Panc1 (cell line): ENCODE measurements around the gene OST4. TPM values are rescaled to one million over a fixed set of nuclear protein-coding genes. Genes with fewer than 3 reads are reported as not detected.
A peak's percentile ranks its signal among the peaks of the same experiment; 100 is the strongest.

Source experiments
- ATAC-seq: fragments of 200-7000 bp; cut with Tn5 transposase; 2 replicates; pipeline ENCODE4 v1.9.1; 2020; ENCODE audit warnings: mild to moderate bottlenecking, moderate library complexity
- BruUV-seq: library from RNA; stranded (reverse); fragments of 400-500 nt; replicated peaks from 2 replicates; lab custom pipeline; 2021; lab: Mats Ljungman, UMichigan
- CTCF ChIA-PET: fragments of 300-600 bp; sonication (Branson Sonifier 250); formaldehyde crosslinking; loops from one replicate; lab custom pipeline; 2022; ENCODE audit warnings: antibody characterized with exemption; lab: Charles Lee
- POLR2A ChIA-PET: fragments of 300-600 bp; sonication (Branson Sonifier 250); formaldehyde crosslinking; loops from one replicate; lab custom pipeline; 2022; ENCODE audit warnings: antibody characterized with exemption; lab: Charles Lee
- DNase-seq: peaks from one replicate; pipeline ENCODE4 v3.0.0-alpha.2; 2010; ENCODE audit warnings: low read depth, low spot score
- H3K27ac ChIP-seq: 2 replicates; pipeline ENCODE4 v1.5.1; 2011; ENCODE audit warnings: mild to moderate bottlenecking, low read length, inconsistent platforms
- H3K27me3 ChIP-seq: fragments of 200-500 bp; sonication (Bioruptor generic); 2 replicates; pipeline ENCODE4 v1.6.0; 2014; ENCODE audit warnings: low read length, inconsistent platforms; ENCODE audit not compliant: control insufficient read depth, insufficient read depth
- H3K36me3 ChIP-seq: fragments of 200-500 bp; sonication (Bioruptor generic); 2 replicates; pipeline ENCODE4 v1.5.1; 2014; ENCODE audit warnings: inconsistent platforms, mild to moderate bottlenecking, low read length, moderate library complexity; ENCODE audit not compliant: control insufficient read depth, insufficient read depth
- H3K4me1 ChIP-seq: 2 replicates; pipeline ENCODE4 v1.5.1; 2011; ENCODE audit warnings: inconsistent platforms, mild to moderate bottlenecking, low read length, moderate library complexity; ENCODE audit not compliant: control insufficient read depth, insufficient read depth
- H3K4me3 ChIP-seq, 2 experiments: 2 replicates each; pipeline ENCODE4 v1.5.1; 2011 to 2012; ENCODE audit warnings: low read depth in 2 of 2, low read length in 2 of 2, mild to moderate bottlenecking in 2 of 2, inconsistent platforms in 1 of 2, moderate library complexity in 1 of 2
- H3K9me3 ChIP-seq: fragments of 200-500 bp; sonication (Bioruptor generic); 2 replicates; pipeline ENCODE4 v1.5.1; 2014; ENCODE audit warnings: low read depth, mild to moderate bottlenecking, inconsistent platforms, low read length, moderate library complexity; ENCODE audit not compliant: control insufficient read depth, insufficient read depth
- CTCF ChIP-seq: fragments of 450-650 bp; IDR thresholded peaks from 2 replicates; pipeline ENCODE4 v1.5.1; 2017; ENCODE audit warnings: mild to moderate bottlenecking
- POLR2AphosphoS5 ChIP-seq: IDR thresholded peaks from 2 replicates; pipeline ENCODE4 v1.6.1; 2012; ENCODE audit warnings: mild to moderate bottlenecking, low read depth, low read length, moderate library complexity
- SIN3A ChIP-seq: IDR thresholded peaks from 2 replicates; pipeline ENCODE4 v1.6.1; 2012; ENCODE audit warnings: low read depth, mild to moderate bottlenecking, low read length, moderate library complexity, borderline replicate concordance; ENCODE audit not compliant: insufficient read depth
- TCF7L2 ChIP-seq: IDR thresholded peaks from 2 replicates; pipeline ENCODE4 v1.6.1; 2011; ENCODE audit warnings: mild to moderate bottlenecking, low read depth, low read length, inconsistent platforms
- in situ Hi-C: cut with HindIII; loops from 2 replicates; pipeline ENCODE4 v1.10.0; 2016; ENCODE audit warnings: low sequenced_read_pairs, low pct_unique_long_range_greater_than_20kb
- intact Hi-C: fragments of 100-400 bp; cut with micrococcal nuclease; formaldehyde crosslinking; loops from one replicate; pipeline ENCODE4 v1.10.0; 2022; ENCODE audit not compliant: unreplicated experiment
- total RNA-seq: library from RNA; stranded (reverse); gene quantifications from one replicate; pipeline ENCODE4 v1.2.1, GENCODE V29; 2021; ENCODE audit not compliant: unreplicated experiment
- TF ChIP-seq, protein P1 (sequence below), 2 experiments: IDR thresholded peaks; 2 replicates each; pipeline ENCODE4 v1.6.1; 2011 to 2012; ENCODE audit warnings: low read depth in 2 of 2, control low read depth in 1 of 2, low read length in 1 of 2, mild to moderate bottlenecking in 1 of 2, moderate library complexity in 1 of 2; ENCODE audit not compliant: insufficient read depth in 1 of 2

The OST4 gene
- total RNA-seq, 1 experiment from 2014 or later: 219 TPM

DNA sequence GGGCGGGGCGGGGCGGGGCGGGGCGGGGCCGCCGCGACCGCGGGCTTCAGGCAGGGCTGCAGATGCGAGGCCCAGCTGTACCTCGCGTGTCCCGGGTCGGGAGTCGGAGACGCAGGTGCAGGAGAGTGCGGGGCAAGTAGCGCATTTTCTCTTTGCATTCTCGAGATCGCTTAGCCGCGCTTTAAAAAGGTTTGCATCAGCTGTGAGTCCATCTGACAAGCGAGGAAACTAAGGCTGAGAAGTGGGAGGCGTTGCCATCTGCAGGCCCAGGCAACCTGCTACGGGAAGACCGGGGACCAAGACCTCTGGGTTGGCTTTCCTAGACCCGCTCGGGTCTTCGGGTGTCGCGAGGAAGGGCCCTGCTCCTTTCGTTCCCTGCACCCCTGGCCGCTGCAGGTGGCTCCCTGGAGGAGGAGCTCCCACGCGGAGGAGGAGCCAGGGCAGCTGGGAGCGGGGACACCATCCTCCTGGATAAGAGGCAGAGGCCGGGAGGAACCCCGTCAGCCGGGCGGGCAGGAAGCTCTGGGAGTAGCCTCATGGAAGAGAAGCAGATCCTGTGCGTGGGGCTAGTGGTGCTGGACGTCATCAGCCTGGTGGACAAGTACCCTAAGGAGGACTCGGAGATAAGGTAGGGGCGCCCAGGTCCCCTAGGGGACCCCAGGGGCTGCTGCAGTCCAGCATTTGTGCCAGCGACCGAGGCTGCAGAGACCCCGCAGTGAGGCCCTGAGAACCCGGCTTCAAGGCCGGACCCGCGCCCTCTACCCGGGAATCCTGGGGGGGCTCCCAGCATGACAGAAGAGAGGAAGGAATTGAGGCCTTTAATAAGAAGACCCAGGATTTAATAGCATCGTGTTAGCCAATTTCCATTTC is 15.5 kb upstream of the OST4 start, which contains the start of gene KHK:
TSS of gene KHK (plus strand) at position 49 of the 870 bp plus-strand sequence. CDS start at position 537, 488 bp downstream.
- in situ Hi-C loops: no loop called here
- intact Hi-C loops: loop anchor here (10.0 kb wide), 1 partner anchor 122 kb away; no protein-coding TSS in a partner anchor
- peak within 1 kb of the TSS; percentile 70 for H3K27ac ChIP-seq
- DNase-seq (no peak), ATAC-seq (peak; percentile 45)
- ChIA-PET POLR2A (interaction anchor here (0.7 kb wide), 2 partner anchors 72 to 76 kb away, joined by 11 to 16 read pairs; no protein-coding TSS in a partner anchor), CTCF (interaction anchor here (0.6 to 1.1 kb wide), 4 partner anchors 104 to 213 kb away, joined by 3 to 5 read pairs (median 3); no protein-coding TSS in a partner anchor)
- BruUV-seq: no TSS peak
- no peaks in the 10 kb centered on the region for H3K9me3 ChIP-seq
- peaks cover 4% of the 10 kb centered on the region; the same call in 1 of the 2 replicates for H3K4me1 ChIP-seq
- TF ChIP-seq, protein P1, sequence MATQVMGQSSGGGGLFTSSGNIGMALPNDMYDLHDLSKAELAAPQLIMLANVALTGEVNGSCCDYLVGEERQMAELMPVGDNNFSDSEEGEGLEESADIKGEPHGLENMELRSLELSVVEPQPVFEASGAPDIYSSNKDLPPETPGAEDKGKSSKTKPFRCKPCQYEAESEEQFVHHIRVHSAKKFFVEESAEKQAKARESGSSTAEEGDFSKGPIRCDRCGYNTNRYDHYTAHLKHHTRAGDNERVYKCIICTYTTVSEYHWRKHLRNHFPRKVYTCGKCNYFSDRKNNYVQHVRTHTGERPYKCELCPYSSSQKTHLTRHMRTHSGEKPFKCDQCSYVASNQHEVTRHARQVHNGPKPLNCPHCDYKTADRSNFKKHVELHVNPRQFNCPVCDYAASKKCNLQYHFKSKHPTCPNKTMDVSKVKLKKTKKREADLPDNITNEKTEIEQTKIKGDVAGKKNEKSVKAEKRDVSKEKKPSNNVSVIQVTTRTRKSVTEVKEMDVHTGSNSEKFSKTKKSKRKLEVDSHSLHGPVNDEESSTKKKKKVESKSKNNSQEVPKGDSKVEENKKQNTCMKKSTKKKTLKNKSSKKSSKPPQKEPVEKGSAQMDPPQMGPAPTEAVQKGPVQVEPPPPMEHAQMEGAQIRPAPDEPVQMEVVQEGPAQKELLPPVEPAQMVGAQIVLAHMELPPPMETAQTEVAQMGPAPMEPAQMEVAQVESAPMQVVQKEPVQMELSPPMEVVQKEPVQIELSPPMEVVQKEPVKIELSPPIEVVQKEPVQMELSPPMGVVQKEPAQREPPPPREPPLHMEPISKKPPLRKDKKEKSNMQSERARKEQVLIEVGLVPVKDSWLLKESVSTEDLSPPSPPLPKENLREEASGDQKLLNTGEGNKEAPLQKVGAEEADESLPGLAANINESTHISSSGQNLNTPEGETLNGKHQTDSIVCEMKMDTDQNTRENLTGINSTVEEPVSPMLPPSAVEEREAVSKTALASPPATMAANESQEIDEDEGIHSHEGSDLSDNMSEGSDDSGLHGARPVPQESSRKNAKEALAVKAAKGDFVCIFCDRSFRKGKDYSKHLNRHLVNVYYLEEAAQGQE (IDR thresholded peaks at IDR 0.05; ENCODE audit: insufficient read depth in 1 of 2, low read depth in 2 of 2, low read length in 1 of 2): no peak
- TF ChIP-seq TCF7L2: no peak
- TF ChIP-seq SIN3A: no peak
- TF ChIP-seq POLR2AphosphoS5: no peak
- no peak for TF ChIP-seq CTCF
- peak within 1 kb of the TSS; percentile 61 to 86 for H3K4me3 ChIP-seq
- H3K36me3 ChIP-seq: no peaks in the 10 kb centered on the region
- H3K27me3 ChIP-seq: no peaks in the 10 kb centered on the region

DNA sequence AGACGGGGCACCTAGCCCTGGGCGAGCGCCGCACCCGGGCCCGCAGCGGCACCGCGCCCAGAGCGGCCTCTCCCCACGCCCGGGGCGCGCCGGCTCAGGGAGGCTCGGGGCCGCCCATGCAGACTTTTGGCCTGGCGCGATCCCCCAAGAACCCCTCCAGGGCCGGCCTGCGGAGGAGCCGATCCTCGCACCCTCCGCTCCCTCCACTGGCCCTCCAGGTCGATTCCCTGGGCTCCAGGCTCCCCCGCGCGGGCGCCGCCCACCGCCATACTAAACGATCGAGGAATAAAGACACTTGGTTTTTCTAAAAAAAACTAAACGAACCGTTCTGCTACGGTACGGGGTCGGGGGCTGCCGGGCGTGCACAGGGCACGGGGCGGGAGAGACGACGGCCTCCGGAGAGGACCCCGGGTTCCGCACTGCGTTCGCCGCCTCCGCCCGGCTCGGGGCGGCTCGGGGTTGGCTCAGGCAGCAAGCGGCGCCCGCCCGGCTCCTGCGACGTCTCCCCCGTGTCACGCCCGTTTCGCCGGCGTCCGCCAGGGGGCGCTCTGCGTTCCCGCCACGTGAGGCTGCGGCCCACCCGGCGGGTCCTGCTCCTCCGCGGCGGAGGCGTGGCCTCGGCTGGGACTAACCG is 14.8 kb upstream of the OST4 start:
- DNase-seq (peak; percentile 59), ATAC-seq (peak; percentile 90)
- in situ Hi-C loops: no loop called here
- BruUV-seq: no TSS peak
- Histone ChIP-seq H3K27me3 (no peaks in the 10 kb centered on the region), H3K9me3 (no peaks in the 10 kb centered on the region), H3K27ac (peak overlapping the region; percentile 70), H3K4me1 (peaks cover 7% of the 10 kb centered on the region), H3K36me3 (no peaks in the 10 kb centered on the region), H3K4me3 (peak overlapping the region; percentile 61 to 62)
- TF ChIP-seq POLR2AphosphoS5 (no peak; the same call in 1 of the 2 replicates), TCF7L2 (no peak), SIN3A (no peak), CTCF (peak; percentile 97)
- TF ChIP-seq, protein P1 (IDR thresholded peaks at IDR 0.05; ENCODE audit: insufficient read depth in 1 of 2, low read depth in 2 of 2, low read length in 1 of 2): 0 out of 4 replicates have a peak, but pooled peaks of 1 of the 2 experiments have one; percentile 21
- ChIA-PET POLR2A (no interaction called here), CTCF (interaction anchor here (2.0 kb wide), 1 partner anchor 124 kb away, joined by 5 read pairs; no protein-coding TSS in a partner anchor)
- intact Hi-C loops: loop anchor here (10.0 kb wide), 1 partner anchor 121 kb away; no protein-coding TSS in a partner anchor
